HG02884 (cell line): ENCODE results near the gene ZNF254.
"Not testable (repeated sequence)": the region's sequence is repeated elsewhere in the genome, so short reads cannot be mapped to it uniquely, and the experiment has no call there.

ENCODE experiments used
- ATAC-seq: cut with Tn5 transposase; IDR thresholded peaks from one replicate; pipeline ENCODE4 v1.9.1; 2021; ENCODE audit warnings: mild to moderate bottlenecking, moderate library complexity; ENCODE audit not compliant: unreplicated experiment

Gene ZNF254

GRCh38 chr19:24071078-24071477 lies 15.9 kb upstream of the ZNF254 start:
- no peak for ATAC-seq

GRCh38 chr19:24072720-24073119 lies 14.3 kb upstream of the ZNF254 start:
- ATAC-seq: no peak

GRCh38 chr19:24073807-24074206 lies 13.2 kb upstream of the ZNF254 start:
- ATAC-seq: no peak

- ATAC-seq: no peak
Measured at GRCh38 chr19:24074720-24075454, 12.1 kb upstream of the ZNF254 start.

GRCh38 chr19:24075530-24075929 lies 11.5 kb upstream of the ZNF254 start:
- ATAC-seq: not testable (repeated sequence)

GRCh38 chr19:24078680-24079079 lies 8.3 kb upstream of the ZNF254 start:
- ATAC-seq: no peak

GRCh38 chr19:24081056-24081455 lies 5.9 kb upstream of the ZNF254 start:
- no peak for ATAC-seq

GRCh38 chr19:24098359-24098758 lies 11.4 kb downstream of the ZNF254 start:
- ATAC-seq: no peak

- no peak for ATAC-seq
Measured at GRCh38 chr19:24099829-24100228, 12.8 kb downstream of the ZNF254 start.

- not testable (repeated sequence) for ATAC-seq
Measured at GRCh38 chr19:24100597-24100996, 13.6 kb downstream of the ZNF254 start.

- ATAC-seq: no peak
Measured at GRCh38 chr19:24101459-24102115, 14.6 kb downstream of the ZNF254 start.

- no peak for ATAC-seq
Measured at GRCh38 chr19:24127601-24128000, 40.6 kb downstream of the ZNF254 start.

- ATAC-seq: no peak
Measured at GRCh38 chr19:24140099-24140498, 53.1 kb downstream of the ZNF254 start.

GRCh38 chr19:24140591-24140990 lies 53.6 kb downstream of the ZNF254 start:
- no peak for ATAC-seq

- ATAC-seq: no peak
Measured at GRCh38 chr19:24141612-24142011, 54.6 kb downstream of the ZNF254 start.

- ATAC-seq: no peak
Measured at GRCh38 chr19:24142771-24143170, 55.8 kb downstream of the ZNF254 start.

GRCh38 chr19:24159707-24160106 lies 72.7 kb downstream of the ZNF254 start:
- no peak for ATAC-seq

GRCh38 chr19:24166055-24166454 lies 79.1 kb downstream of the ZNF254 start:
- no peak for ATAC-seq

- ATAC-seq: no peak
Measured at GRCh38 chr19:24173882-24174281, 86.9 kb downstream of the ZNF254 start.

GRCh38 chr19:24177686-24178085 lies 90.7 kb downstream of the ZNF254 start:
- no peak for ATAC-seq

- no peak for ATAC-seq
Measured at GRCh38 chr19:24178207-24178606, 91.2 kb downstream of the ZNF254 start.
